DLD1 (cell line): ENCODE results near the gene CLMN.

ENCODE experiments used
- in situ Hi-C: cut with HindIII; loops from 2 replicates; pipeline ENCODE4 v1.10.0; 2017; ENCODE audit warnings: low sequenced_read_pairs

CLMN gene

DNA sequence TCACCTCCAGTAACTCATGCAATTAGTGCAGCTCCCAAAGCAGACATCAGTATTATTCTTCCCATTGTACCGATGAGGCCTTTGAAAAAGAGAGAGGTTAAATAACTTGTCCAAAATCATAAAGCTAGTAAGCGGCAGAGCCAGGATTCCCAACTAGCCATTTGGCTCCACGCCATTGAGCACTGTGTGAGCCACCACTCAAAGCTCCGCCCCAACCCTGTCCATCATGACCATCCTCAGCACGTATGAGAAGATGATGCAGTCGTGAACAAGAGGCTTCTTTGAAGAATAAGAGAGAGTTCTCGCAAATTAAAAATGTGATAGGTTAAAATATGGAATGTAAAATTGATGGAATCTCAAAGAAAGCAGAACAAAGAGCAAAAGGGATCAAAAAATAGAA, 14.6 kb downstream of the CLMN start:
- in situ Hi-C loops: no loop called here

DNA sequence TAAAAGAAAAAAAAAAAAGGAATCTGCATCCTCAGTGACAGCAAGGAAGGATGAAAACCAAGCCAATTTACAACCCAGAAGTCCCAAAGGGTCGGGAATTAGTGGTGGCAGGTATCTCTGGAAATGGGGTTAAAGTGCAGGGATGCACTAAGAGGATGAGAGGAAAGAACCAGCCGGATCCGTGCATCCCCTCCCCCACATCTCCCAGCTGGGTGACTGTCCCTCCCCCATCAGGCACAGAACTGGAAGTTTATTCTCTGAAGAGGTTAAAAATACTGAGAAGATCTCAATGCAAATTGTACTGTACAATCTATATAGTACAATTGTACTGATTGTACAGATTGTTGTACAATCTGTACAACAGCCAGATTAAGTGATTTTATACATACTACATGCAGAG, 15.4 kb downstream of the CLMN start:
- in situ Hi-C loops: no loop called here

DNA sequence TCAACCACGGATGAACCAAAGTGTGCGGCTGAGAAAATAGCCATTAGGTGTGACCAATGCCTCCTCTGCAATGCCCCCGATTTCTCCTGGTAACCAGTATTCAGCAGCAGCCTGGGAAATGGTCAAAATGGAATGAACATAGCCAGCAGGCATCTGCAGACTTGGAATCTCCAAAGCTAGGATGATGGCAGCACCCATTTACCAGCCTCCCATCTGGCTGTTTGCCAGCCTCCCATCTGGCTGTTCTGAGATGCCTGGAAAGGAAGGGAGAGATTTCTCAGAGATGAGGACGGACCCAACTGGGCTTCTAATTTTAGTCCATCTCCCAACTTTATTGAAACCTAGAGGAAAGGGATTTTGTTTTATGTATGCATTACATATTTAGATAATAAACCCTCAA, 16.2 kb downstream of the CLMN start:
- in situ Hi-C loops: no loop called here

DNA sequence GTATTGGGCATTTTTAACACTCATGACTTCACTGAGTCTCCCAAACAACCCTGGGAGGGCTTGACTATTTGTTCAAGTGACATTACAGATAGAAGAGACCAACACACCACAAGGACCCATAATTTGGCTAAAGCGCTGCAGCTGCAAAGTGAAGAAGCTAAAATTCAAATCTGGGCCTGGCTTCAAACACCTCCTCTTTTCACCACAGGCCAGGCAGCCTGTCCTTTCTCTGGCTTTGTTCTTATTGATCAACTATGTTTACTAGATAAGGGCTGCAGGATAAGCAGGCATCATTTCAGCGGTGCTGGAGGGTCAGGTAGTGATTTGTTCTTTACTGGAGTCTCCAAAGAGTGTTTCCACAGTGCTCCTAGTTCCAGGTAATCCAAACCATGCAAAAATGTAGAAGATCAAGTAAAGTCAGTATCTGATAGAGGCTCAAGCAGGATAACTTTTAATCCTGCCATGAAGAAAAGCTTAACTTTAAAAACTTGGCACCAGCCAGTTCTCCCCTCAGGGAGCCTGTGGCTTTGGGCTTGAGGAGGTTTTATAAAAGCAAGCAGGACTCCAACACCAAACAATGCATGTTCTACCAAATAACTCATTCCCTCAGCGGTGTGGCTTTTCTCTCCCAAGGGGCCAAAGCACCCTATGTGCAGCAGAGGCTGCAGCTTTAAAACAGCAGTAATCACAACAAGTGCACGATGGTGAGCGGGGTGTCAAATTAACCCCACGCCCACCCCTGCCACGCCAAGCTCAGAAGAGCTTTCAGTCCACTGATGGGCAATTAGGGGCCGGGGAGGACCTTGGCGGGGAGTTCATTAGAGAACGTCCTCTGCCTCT, 16.8 kb downstream of the CLMN start:
- in situ Hi-C loops: no loop called here

DNA sequence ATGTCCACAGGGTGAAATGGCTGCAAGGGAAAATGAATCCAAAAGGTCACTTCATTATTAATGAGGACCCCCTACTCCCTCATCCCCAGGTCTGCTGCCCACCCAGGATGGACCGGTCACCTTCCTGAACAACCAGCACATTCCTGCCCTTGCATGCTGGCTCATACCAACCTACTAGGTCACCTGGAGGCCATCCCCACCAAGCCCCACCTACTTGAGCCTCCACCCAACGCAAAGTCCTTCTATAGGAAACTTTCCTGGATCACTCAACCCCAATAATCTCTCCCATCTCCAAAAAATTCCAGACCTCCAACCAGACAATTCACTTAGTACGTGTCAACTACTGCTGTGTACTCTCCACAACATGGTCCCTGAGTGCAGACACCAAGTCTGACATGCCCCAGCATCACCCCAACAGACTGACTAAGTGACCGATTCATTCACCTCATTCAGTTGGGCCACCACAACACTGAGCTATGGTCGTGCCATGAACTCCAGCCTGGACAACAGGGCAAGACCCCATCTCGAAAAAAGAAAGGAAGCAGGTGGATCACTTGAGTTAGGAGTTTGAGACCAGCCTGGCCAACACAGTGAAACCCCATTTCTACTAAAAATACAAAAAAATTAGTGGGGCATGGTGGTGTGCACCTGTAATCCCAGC, 18.1 kb downstream of the CLMN start:
- in situ Hi-C loops: no loop called here

DNA sequence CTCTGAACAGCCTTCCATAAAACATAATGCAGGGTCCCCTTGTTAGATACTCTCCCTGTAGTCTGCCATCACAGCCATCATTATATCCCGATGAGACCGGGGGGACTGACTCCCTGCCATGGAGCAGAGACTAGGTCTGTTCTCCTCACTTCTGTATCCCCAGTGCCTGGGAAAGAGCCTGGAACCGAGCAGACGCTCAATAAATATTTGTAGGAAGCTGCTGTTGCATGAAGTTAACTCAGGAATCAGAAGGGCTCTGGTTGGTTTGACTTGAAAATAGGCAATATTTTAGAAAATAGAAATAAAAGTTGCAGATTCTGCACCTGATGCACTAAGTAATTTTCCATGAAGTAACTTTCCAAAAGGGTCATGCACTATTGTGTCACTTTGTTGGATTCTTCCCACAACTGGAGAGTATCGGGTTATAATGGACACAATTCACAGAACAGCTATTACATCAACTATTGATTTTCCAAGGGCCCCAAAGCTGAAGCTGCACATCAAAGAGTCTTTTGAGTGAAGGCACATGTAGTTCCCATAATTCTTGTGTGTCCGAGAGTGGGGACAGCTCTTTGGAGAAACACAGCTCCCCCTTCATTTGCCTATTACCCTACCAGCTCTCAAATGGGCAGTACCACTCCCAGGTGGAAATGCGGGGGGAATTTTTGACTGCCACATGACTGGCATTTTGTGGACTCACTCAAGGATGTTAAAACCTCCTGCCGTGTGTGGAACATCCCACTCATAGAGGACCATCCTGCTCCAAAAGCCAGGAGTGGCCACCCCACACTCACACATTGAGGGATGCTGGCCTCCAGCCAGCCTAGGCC, 18.8 kb downstream of the CLMN start:
- in situ Hi-C loops: no loop called here

DNA sequence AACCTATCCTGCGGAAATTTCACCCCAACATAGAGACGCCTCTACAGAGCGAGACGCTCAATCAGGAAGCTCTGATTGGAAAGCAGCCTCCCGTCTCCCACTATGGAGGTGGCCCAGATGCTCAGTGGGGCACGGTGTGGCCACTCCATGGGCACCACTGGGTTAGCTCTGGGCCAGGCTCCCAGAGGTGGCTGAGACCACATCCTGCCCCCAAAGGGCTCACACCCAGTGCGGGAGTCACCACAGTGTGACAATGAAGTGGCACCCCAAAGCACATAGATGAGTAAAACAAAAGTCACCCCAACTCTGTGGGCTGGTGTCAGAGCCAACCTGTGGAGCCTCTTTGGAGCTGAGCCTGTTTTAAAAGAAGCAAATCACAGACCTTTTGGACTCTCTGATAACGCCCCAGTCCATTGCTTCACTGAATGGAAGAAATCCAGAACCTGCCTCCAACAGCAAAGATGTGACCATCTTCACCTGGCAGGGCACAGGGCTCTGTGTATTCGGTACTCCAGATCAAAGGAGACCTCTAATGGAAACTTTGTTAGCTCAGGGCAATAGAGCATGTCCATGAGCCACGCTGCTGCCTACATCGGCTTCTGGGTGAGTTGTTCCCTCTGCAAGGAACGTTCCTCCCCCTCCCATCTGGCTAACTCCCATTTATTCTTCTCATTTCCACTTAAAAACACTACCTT, 19.6 kb downstream of the CLMN start:
- in situ Hi-C loops: no loop called here

DNA sequence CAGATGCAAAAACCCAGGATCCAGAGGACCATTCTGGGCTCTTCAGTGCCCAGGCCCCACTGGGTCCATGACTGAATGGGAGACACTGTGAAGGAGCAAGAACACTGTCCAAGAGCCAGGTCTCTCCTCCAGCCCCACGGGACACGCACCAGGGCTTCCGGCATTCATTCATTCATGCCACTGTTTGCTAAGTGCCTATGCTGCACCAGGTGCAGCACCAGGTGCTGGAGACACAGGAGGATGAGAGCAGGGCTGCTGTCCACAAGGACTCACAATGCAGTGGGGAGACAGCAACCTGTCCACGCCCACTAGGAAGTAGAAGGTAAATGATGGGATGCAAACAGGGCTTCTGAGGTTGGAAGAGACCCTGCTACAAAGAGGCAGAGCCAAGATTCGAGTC, 20.4 kb downstream of the CLMN start:
- in situ Hi-C loops: no loop called here

DNA sequence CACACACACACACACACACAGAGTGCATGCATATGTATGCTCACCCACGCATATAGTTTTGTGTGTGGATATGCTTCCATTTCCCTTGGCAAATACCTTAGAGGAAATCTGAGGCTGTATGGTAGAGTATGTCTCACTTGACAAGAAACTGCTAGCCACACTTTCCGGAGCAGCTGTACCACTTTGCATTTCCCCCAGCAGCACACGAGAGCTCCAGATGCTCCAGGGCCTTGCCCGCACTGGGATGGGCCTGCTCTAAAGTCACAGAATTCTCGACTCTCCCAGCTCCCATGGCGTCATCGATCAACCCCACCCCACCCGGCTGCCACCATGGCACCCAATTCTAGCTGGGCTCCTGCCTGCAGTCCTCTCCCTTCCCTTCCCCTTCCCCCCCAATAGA, 21.9 kb downstream of the CLMN start:
- in situ Hi-C loops: no loop called here

DNA sequence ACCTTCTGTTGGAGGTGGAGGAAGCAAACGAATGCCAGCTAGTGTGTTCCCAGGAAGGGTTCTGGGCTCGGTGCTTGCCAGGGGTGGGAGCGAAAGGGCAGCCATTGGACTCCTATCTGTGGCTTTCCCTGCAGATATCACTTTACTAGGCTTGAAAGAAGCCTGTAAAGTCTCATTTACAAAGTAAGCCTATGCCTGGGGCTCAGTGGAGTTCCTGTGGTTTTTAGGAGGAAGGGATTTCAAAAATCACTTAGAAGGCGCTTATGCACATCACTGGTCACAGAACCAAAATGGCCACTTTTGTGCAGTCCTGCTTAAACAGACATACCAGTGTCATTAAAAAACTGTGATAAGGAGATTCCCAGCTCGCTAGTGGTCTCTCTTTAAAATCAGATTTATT, 22.7 kb downstream of the CLMN start:
- in situ Hi-C loops: no loop called here

DNA sequence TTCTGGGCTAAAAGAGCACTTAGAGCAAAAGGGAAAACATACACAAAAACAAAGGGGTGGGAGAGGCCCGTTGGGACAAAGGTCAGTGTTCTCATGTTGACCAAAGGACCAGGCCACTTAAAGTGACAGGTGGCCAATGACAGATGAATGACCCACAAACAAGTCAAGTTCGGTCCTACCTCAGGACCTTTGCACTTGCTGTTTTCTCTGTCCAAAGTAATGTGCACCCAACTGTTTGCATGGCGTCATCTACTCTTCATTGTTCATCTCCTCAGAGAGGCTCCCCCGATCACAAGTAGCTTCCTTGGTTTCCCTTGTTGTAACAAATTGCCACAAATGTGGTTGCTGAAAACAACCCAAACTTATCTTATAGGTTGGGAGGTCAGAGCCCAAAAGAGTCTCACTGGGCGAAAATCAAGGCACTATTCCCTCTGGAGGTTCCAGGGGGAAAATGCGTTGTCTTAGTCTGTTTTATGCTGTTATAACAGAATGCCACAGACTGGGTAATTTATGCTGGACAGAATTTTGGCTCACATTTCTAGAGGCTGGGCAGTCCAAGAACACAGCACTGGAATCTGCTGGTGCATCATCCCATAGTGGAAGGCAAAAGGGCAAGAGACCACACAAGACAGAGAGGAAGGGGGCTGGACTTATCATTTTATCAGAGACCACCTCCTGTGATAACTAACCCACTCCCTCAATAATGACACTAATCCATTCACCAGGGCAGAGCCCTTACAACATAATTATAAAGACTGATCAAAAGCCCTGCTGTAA, 23.9 kb downstream of the CLMN start:
- in situ Hi-C loops: no loop called here

DNA sequence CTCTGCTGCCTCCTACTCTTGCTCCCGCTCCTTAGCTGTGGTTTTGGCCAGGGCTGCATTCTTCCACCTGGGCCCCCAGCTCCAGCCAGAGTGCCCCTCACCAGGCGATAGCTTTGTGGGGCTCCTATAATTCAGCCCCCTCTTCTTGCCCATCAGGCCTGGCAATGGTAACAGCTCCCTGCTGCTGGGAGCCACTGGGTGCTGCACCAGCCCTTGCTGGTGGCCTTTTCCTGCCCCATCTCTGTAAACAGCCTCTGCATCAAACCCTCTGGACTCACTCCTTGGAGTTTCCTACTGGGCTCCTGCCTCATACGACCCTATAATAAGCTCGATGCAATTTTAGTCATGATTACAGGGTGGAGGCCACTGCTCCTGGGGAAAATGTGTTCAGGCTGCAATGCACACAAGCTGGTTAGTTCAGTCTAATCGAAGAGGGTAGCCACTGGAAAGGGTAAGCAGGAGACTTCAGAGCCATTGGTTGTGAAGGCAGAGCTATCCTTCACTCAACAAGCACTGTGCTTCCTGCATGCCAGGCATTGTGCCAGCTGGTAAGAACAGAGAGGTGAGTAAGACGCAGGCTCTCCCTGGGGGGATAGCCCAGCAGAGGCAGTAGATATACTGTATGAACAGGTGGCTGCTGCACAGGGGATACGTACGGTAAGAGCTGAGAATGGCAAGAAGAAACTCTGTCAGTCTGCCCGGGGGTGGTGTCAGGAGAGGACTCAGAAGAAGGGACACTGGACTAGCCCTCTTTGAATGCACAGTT, 24.7 kb downstream of the CLMN start:
- in situ Hi-C loops: no loop called here

DNA sequence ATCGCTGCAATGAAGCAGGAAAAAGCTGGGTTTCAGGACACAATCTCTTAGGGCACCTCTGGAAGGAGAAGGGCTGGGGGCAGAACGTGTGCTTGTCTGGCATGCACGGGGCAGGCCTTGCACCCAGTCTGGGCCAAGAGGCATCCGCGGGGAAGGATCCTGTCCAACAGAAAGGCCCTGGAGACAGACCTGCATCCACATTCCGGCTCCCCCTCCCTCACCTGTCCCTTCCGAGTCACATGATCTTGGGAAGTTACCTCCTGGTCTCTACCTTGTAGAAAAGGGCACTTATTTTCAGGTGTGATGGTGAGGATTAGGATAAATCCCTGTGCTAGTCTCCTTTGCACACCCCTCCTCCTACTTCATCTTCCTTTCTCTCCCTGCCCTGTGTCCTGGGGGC, 25.4 kb downstream of the CLMN start:
- in situ Hi-C loops: no loop called here

DNA sequence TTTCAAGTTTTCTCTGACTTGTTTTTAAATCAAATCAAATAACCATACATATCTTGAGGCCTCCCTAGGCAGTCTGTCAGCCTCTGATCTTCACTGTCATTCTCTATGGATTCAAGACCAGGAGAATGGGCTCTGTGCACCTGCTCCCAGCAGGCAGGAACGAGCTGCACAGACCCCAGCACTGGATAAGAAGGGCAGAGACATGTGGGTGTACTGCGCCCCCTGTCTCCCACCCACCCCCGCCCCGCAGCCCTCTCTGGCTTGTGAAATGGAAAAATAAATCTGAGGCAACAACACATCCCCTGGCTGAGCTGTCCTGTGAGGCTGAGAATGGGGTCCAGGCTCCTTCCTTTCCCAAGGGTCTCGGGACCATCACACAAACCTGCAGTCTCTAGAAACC, 26.3 kb downstream of the CLMN start:
- in situ Hi-C loops: no loop called here

DNA sequence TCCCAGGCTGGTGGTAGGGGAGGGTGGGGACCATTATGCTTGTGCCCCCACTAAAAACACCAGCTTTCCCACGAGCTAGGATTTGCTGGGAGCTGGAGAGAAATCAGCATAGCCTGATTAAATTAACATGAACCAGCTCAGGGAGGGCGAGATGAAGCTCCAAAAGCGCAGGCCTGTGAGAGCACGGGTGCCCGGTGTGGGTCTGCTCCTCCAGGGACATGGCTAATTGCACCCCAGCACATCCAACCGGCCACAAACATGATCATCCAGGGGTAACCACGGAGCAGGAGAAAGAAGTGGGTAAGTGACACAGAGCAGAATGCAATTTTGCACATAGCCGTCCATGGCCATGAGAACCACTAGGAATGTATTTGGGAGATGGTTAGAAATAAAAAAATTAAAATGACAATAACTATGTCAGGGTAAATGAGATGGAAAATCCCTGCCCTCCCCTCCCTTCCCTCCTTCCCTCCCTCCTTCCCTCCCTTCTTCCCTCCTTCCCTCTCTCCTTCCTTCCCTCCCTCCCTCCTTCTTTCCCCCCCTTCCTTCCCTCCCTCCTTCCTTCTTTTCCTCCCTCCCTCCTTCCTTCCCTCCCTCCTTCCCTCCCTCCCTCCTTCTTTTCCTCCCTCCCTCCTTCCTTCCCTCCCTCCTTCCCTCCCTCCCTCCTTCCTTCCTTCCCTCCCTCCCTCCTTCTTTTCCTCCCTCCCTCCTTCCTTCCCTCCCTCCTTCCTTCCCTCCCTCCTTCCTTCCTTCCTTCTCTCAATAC, 26.9 kb downstream of the CLMN start:
- in situ Hi-C loops: no loop called here

DNA sequence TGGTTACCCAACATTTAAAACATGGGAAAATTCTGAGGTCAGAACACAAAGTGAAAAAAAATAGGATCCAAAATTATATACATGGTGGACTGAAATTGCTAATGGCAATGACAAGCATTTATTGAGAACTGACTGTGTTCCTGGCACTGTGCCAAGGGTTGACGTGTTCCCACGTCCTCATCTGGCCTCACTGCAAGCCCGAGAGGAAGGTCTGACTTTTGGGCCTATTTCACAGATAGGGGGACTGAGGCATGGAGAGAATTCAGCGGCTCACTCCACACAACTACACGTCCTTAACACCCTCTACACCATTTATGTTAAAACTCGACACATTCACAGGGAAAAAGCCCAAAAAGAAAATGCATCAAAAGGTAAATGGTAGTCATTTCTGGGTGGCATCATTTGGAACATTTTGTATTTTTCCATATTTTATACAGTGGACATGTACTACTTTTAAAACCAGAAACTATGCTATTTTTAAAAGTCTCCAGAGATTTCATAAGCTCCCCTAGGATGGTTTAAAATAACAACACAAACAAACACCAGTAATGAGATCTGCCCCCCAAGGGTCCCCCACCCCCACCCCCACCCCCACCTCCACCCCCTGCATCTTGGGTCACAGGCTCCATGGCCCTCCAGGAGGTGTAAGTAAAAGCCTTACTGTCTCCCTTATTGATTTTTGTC, 27.7 kb downstream of the CLMN start:
- in situ Hi-C loops: no loop called here

DNA sequence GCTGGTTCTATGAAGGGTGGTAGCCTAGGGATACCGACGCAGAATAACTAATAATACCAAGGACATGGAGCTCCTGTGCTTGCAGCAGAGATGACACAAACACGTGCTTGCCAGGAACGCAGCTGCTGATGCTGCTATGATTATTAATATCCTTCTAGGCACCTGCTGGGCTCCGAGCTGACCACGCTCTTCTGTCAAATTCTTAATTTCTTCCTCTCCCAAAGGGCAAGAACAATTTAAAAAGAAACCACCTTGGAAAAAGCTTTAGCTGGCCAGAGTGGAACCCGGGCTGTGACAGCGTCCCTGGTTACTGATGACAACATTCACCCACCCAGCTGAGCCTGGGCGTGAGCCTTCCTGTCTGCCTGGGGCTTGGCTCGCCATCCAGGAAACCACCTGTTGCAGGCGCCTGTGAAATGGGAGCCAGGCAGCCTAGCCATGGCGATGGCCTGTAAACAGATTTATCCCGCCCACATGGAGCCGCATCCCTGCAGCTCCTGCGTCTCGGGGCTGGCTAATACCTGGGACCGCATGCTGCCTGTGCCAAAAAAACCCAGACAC, 28.8 kb downstream of the CLMN start:
- in situ Hi-C loops: no loop called here

DNA sequence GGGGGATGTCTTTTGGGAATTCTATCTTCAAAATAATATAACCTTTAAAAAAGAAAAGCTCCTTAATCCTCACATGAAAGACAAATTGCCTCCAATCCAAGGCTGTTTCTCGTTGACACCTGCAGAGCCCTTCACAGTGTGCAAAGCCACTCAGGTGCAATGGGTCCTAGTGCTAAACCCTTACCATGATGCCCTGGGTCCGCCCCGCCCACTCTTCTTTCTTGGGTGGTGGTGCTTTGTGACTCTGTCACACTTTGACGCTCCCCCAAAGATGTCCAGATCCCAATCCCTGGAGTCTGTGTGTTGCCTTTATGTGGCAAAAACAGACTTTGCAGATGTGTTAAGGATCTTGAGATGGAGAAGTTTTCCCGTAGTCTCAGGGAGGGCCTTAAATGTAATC, 29.7 kb downstream of the CLMN start:
- in situ Hi-C loops: no loop called here
